Endothelial cell of umbilical vein (primary cell): ENCODE measurements around the gene ACOT7. TPM values are rescaled to one million over a fixed set of nuclear protein-coding genes. Genes with fewer than 3 reads are reported as not detected.

Experiments used
- BruUV-seq: library from RNA; stranded (reverse); fragments of 400-500 nt; replicated peaks from 2 replicates; lab custom pipeline; 2021; lab: Mats Ljungman, UMichigan
- CTCF ChIA-PET: fragments of 300-600, 350-600 bp; sonication (Branson Sonifier 250); formaldehyde crosslinking; loops from one replicate; lab custom pipeline; 2021; ENCODE audit warnings: antibody characterized with exemption, inconsistent platforms; lab: Charles Lee
- POLR2A ChIA-PET: fragments of 300-600, 350-600 bp; sonication (Branson Sonifier 250); formaldehyde crosslinking; loops from one replicate; lab custom pipeline; 2021; ENCODE audit warnings: antibody characterized with exemption, inconsistent platforms; lab: Charles Lee
- DNase-seq: peaks from one replicate; pipeline ENCODE4 v3.0.0-alpha.2; 2011; ENCODE audit warnings: low read depth, low spot score
- FAIRE-seq: peaks from 2 replicates; lab custom pipeline; 2011; peaks lifted over from hg19 to GRCh38; lab: Jason Lieb, UNC
- H2AFZ ChIP-seq: 2 replicates; pipeline ENCODE4 v1.6.0; 2012; ENCODE audit warnings: low read depth, low read length, control low read depth, inconsistent platforms
- H3K27ac ChIP-seq: 2 replicates; pipeline ENCODE4 v1.5.1; 2011; ENCODE audit warnings: low read depth, mild to moderate bottlenecking, control low read depth, low read length, moderate library complexity; ENCODE audit not compliant: insufficient read depth
- H3K27me3 ChIP-seq, 2 experiments: 2 replicates each; pipeline versions ENCODE4 v1.6.0 to v1.6.1; 2011; ENCODE audit warnings: low read length in 2 of 2, mixed read lengths in 1 of 2; ENCODE audit not compliant: control insufficient read depth in 2 of 2, insufficient read depth in 2 of 2
- H3K36me3 ChIP-seq, 2 experiments: 2 replicates in 1 of 2; 3 replicates in 1 of 2; pipeline ENCODE4 v1.5.1; 2011; ENCODE audit warnings: low read length in 2 of 2, mild to moderate bottlenecking in 1 of 2, moderate library complexity in 1 of 2; ENCODE audit not compliant: control insufficient read depth in 2 of 2, insufficient read depth in 2 of 2; ENCODE audit errors: extremely low read depth in 1 of 2
- H3K4me1 ChIP-seq: 3 replicates; pipeline ENCODE4 v1.5.1; 2011; ENCODE audit warnings: mild to moderate bottlenecking, low read length; ENCODE audit not compliant: control insufficient read depth, insufficient read depth; ENCODE audit errors: extremely low read depth
- H3K4me2 ChIP-seq: 2 replicates; pipeline ENCODE4 v1.6.1; 2011; ENCODE audit warnings: low read length, control low read depth, mixed read lengths; ENCODE audit not compliant: insufficient read depth
- H3K4me3 ChIP-seq, 3 experiments: fragments of 200-600 bp in 1 of 3; sonication (generic), shearing (Covaris generic) in 1 of 3; replicated peaks in 1 of 3; 2 replicates each; pipeline ENCODE4 v1.5.1; 2011 to 2016; ENCODE audit warnings: control low read depth in 3 of 3, low read length in 3 of 3, mild to moderate bottlenecking in 2 of 3, inconsistent platforms in 1 of 3, low read depth in 1 of 3, moderate library complexity in 1 of 3; ENCODE audit not compliant: insufficient read depth in 1 of 3
- H3K79me2 ChIP-seq: 2 replicates; pipeline ENCODE4 v1.6.0; 2012; ENCODE audit warnings: low read length, inconsistent platforms; ENCODE audit not compliant: control insufficient read depth, insufficient read depth
- H3K9ac ChIP-seq: replicated peaks from 2 replicates; pipeline ENCODE3; 2011; ENCODE audit warnings: low read length, control low read depth; ENCODE audit not compliant: insufficient read depth; ENCODE audit errors: extremely low read depth
- H3K9me1 ChIP-seq: replicated peaks from 3 replicates; pipeline ENCODE4 v1.6.0; 2011; ENCODE audit warnings: mild to moderate bottlenecking, low read length; ENCODE audit not compliant: control insufficient read depth, insufficient read depth; ENCODE audit errors: extremely low read depth
- H3K9me3 ChIP-seq: replicated peaks from 2 replicates; pipeline ENCODE4 v1.5.1; 2012; ENCODE audit warnings: low read length, inconsistent platforms; ENCODE audit not compliant: control insufficient read depth, insufficient read depth
- H4K20me1 ChIP-seq: replicated peaks from 2 replicates; pipeline ENCODE3; 2011; ENCODE audit warnings: mild to moderate bottlenecking, low read length; ENCODE audit not compliant: control insufficient read depth, insufficient read depth; ENCODE audit errors: extremely low read depth
- CTCF ChIP-seq, 2 donors: IDR thresholded peaks; 1 replicate in 1 of 2; 2 replicates in 1 of 2; pipeline ENCODE4 v1.5.1; 2011; ENCODE audit warnings: low read length in 2 of 2, mild to moderate bottlenecking in 2 of 2, moderate library complexity in 2 of 2, control low read depth in 1 of 2, inconsistent platforms in 1 of 2, low read depth in 1 of 2; ENCODE audit not compliant: insufficient read depth in 1 of 2; ENCODE audit errors: extremely low read depth in 1 of 2
- EZH2 ChIP-seq: IDR thresholded peaks from 2 replicates; pipeline ENCODE4 v1.6.1; 2012; ENCODE audit warnings: borderline replicate concordance, low read depth, mild to moderate bottlenecking, moderate library complexity, low read length, inconsistent platforms; ENCODE audit not compliant: severe bottlenecking
- FOS ChIP-seq: IDR thresholded peaks from 2 replicates; pipeline ENCODE4 v1.6.1; 2011; ENCODE audit warnings: mild to moderate bottlenecking, low read length, moderate library complexity, borderline replicate concordance; ENCODE audit not compliant: insufficient read depth
- GATA2 ChIP-seq: IDR thresholded peaks from 2 replicates; pipeline ENCODE4 v1.7.0; 2011; ENCODE audit warnings: low read depth, mild to moderate bottlenecking, moderate library complexity, mixed read lengths, low read length; ENCODE audit not compliant: insufficient read length, insufficient read depth
- JUN ChIP-seq: IDR thresholded peaks from 2 replicates; pipeline ENCODE4 v1.6.1; 2011; ENCODE audit warnings: borderline replicate concordance, low read depth; ENCODE audit not compliant: insufficient read length, insufficient read depth
- MYC ChIP-seq: IDR thresholded peaks from one replicate; pipeline ENCODE4 v1.6.1; 2011; ENCODE audit warnings: mild to moderate bottlenecking, low read depth, low read length
- POLR2A ChIP-seq: IDR thresholded peaks from 2 replicates; pipeline ENCODE4 v1.6.1; 2012; ENCODE audit warnings: low read depth, mild to moderate bottlenecking, control low read depth, low read length
- dilution Hi-C: fragments of 300-500 bp; cut with MboI; formaldehyde crosslinking; loops from one replicate; pipeline ENCODE4 v1.15.0; 2019; ENCODE audit warnings: low sequenced_read_pairs; ENCODE audit not compliant: extremely low pct_ligation_motif_present
- intact Hi-C: fragments of 100-400 bp; cut with micrococcal nuclease; formaldehyde crosslinking; loops from one replicate; pipeline ENCODE4 v1.10.0; 2022
- polyA plus RNA-seq, 4 experiments: library from polyadenylated mRNA; depleted of rRNA in 3 of 4; stranded (reverse) in 3 of 4; unstranded in 1 of 4; fragments of >200 nt; gene quantifications; 2 replicates each; pipeline versions ENCODE4 v1.2.1 to v1.2.3, GENCODE V29; 2011 to 2012; ENCODE audit warnings: missing spikeins in 1 of 4
- total RNA-seq: library from RNA; stranded (reverse); gene quantifications from 2 replicates; pipeline ENCODE4 v1.2.3, GENCODE V29; 2021
- TF ChIP-seq, protein P1 (sequence below): IDR thresholded peaks from 2 replicates; pipeline ENCODE4 v1.6.1; 2011; ENCODE audit not compliant: insufficient read depth, insufficient read length

ACOT7 gene
- total and polyA plus RNA-seq, 2 donors (not counting 3 experiments of a cell fraction or from before 2014, with no cell fraction given) = 69.4 to 105 TPM

GRCh38 chr1:6239213-6239752 is 154.3 kb downstream of the ACOT7 start:
- peaks cover 36 to 45% of the 10 kb centered on the region in 2 experiments for H3K27me3 ChIP-seq
- H4K20me1 ChIP-seq = no peaks in the 10 kb centered on the region
- peaks cover 11% of the 10 kb centered on the region for H3K79me2 ChIP-seq
- no peak overlapping the region for H3K27ac ChIP-seq
- no peak overlapping the region for H2AFZ ChIP-seq
- no peaks in the 10 kb centered on the region for H3K9me3 ChIP-seq
- no TSS peak for BruUV-seq
- no peak overlapping the region for H3K9ac ChIP-seq
- no peak for FAIRE-seq
- ChIA-PET CTCF (interaction anchor here (0.8 to 3.3 kb wide), 12 partner anchors 8 to 205 kb away, joined by 3 to 27 read pairs (median 4); partner anchors contain the start of gene RNF207), POLR2A (no interaction called here)
- no peaks in the 10 kb centered on the region for H3K9me1 ChIP-seq
- TF ChIP-seq POLR2A = no peak
- no peak for TF ChIP-seq JUN
- no peak for TF ChIP-seq FOS
- TF ChIP-seq GATA2 = no peak
- TF ChIP-seq, protein P1, sequence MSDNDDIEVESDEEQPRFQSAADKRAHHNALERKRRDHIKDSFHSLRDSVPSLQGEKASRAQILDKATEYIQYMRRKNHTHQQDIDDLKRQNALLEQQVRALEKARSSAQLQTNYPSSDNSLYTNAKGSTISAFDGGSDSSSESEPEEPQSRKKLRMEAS = no peak
- no peak for TF ChIP-seq CTCF (IDR thresholded peaks at IDR 0.05; ENCODE audit: extremely low read depth in 1 of 2, insufficient read depth in 1 of 2, low read depth in 1 of 2, low read length in 2 of 2)
- TF ChIP-seq EZH2 = no peak
- TF ChIP-seq MYC = no peak
- intact Hi-C loops = loop anchor here (5.0 kb wide), 1 partner anchor 183 kb away; the partner anchor contains the start of gene ESPN
- H3K4me1 ChIP-seq = peaks cover 10% of the 10 kb centered on the region
- no peak overlapping the region for H3K4me2 ChIP-seq
- dilution Hi-C loops = no loop called here
- no peak overlapping the region for H3K4me3 ChIP-seq
- DNase-seq = no peak
- H3K36me3 ChIP-seq = no peaks in the 10 kb centered on the region
